GM15510 (cell line): ENCODE results near the gene UGT3A1.

ENCODE experiments used
- POLR2A ChIP-seq: IDR thresholded peaks from 3 replicates; pipeline ENCODE4 v1.6.1; 2011; ENCODE audit warnings: borderline replicate concordance; ENCODE audit not compliant: insufficient read length; ENCODE audit errors: extremely low read depth

Gene UGT3A1

DNA sequence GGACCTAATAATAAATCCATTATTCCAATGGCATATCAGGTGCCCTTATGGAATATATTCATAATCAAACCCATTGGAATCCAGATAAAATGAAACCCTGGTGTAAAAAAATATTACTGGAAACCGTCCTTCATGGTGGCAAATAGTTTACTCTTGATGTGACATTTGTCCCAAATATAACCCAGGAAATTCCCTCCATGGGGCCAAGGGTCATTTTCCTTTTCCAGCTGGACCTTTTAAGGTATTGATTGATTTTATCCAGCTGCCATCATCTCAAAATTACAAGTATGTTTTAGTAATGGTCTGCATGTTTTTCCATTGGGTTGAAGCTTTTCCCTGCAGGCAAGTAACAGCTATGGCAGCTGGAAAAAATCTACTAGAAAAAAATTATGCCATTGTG is 8.4 kb upstream of the UGT3A1 start:
- no peak for TF ChIP-seq POLR2A

DNA sequence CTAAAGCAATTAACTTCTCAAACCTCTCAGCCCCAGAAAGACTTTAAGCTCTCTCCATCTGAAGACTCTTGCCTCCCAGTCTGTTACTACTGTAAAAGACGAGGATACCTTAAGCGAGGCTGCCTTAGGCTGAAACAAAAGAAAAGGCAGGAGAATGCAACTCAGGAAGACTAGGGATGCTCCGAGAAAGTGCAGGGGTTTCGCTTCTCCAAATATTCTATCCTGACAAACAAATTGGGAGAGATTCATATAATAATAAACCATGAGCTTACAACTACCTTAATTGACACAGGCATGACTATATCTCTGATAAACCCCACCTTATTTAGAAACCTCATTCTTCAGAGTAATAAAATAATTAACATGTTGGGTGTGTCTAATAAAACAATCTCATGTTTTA is 4.9 kb upstream of the UGT3A1 start:
- TF ChIP-seq POLR2A = no peak

DNA sequence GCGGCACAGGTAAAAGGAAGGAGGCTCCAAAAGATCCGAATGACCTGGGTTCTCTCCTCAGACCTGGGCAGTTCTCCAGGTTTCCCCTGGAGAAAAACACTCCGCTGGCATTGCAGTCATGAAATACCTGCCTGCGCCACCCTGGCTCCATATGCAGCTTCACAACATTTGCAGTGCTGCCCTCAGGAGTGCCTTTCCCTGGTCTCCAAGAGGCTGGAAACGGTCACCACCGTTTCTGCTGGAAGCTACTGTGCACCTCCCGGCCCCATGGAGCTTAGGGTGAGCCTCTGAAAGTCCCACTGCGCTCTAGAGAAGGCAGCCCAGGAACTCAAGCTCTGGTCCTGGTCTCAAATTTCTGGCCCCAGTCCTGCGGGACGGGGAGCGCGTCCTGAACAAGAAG is 670 bp downstream of the UGT3A1 start:
- no peak for TF ChIP-seq POLR2A

DNA sequence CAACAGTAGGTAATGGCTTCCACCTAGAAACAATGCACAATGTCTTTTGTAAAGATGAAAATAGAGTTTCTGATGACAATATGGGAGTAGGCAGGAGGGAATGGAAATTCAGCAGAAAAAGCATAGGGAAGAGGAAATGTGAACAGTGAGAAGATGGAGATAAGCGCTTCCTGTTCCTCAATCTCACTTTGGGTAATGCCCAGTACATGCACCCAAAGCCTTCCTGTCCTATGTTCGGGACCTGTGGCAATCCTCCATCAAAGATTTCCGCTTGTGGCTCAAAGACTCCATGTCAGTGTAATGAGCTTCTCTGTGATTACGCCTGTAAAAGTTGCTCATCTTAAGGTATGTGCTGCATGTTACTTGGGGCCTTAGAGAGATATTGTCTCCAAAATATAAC is 2.7 kb downstream of the UGT3A1 start:
- TF ChIP-seq POLR2A = no peak

DNA sequence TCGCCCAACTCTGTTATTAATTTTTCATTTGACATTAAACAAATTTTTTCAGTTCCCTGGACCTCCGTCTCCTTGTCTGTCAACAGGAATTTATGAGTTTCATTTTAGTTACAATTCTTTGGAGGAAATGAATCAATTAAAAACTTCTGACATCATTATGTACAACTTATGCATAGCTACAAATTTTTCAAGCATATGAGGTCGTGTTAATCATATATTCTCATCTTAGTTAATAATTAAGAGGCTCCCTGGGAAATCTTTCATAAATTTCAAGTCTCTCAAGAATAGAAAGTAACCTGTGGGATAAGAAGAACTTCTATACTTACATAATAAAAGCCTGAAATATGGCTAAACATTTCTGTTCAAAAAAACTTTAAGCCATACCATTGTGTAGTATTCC is 3.4 kb downstream of the UGT3A1 start:
- no peak for TF ChIP-seq POLR2A

DNA sequence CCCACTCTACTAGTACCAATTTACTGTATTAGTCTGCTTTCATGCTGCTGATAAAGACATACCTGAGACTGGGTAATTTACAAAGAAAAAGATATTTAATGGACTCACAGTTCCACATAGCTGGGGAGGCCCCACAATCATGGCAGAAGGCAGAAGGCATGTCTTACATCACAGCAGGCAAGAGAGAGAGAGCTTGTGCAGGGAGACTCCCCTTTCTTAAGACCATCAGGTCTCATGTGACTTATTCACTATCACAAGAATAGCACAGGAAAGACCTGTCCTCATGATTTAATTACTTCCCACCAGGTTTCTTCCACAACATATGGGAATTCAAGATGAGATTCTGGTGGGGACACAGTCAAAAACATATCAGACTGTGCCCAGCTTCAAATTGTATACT is 11.5 kb downstream of the UGT3A1 start:
- TF ChIP-seq POLR2A = no peak

DNA sequence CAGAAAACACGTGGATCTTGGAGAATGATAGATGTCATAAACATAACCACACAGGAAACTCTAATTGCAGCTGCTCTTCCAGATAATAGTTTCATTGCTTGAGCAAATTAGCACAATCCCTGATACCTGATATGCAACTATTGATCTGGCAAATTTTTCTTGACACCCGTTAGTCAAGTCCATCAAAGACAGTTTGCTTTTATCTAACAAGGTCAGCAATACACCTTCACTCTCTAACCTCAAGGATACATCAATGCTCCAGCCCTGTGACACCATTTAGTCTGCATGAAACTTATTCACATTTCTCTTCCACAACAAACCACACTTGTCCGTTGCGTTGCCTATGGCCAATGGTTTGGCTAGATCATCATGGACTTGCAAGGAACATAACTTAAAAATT is 16.6 kb downstream of the UGT3A1 start:
- no peak for TF ChIP-seq POLR2A

DNA sequence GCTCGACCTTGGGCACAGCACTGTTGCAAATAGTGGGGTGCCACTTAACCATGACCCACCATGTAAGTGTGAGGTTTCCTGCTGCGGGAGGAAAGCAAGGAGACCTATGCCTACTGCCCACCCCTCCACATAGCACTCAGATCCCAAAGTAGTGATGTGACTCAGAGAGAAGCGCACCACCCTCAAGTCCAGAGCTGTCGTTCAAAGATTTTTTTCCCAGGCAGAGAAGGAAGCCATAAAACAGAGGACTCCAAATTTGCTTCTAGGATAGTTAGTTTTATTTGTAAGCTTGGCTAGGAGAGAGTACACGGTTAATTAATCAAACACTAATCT is 19.3 kb downstream of the UGT3A1 start:
- TF ChIP-seq POLR2A = no peak

DNA sequence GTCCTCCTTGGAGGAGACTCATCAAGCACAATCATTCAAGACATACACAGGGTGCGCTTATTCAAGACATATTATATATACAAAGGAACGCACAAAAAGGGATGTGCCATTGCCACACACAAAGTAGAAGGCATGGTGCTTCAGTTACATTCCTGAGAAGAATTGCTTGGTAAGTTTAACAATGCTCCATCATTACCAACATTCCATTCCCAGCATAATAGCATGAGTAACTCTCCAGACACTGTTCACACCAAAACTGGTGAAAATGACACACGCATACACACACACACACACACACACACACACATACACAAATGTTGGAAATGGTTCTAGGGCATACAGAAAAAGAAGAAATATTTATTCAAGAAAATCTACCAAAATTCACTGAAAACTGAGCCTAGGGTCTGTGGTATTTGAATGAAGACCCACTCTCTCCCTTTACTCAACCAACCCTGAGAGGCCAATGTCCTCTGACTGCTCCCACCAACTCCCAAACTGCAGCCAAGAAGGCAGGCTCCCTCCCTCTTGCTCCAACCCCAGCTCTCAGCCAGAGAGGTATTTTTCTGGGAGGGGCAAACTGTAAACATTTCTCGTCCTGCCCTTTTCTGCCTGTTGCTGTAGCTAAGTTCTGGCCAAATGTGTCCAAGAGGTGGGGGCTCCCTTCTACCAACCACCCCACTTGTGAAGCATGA is 19.9 kb downstream of the UGT3A1 start:
- no peak for TF ChIP-seq POLR2A

DNA sequence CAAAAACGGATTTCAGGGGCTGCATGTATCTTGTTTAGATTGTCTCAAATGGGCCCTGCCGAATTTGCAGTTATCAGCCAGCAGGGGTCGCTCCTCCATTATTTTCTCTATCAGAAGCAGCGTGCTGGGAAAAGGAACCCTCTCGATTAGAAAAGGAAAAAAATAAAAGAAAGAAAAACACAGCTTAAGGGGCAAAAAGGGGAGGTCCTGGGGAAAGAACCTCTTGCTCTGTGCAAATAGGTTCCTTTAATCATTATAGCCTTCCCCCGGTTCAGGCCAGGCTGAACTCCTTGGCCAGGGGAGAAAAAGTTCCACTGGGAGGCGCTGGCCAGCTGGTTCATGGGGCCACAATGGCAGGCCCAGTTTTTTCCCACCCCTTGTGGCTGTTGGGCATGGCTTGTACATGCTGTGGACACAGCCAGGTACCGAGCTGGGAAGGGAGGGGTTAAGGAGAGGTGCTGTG is 27.8 kb downstream of the UGT3A1 start:
- no peak for TF ChIP-seq POLR2A

DNA sequence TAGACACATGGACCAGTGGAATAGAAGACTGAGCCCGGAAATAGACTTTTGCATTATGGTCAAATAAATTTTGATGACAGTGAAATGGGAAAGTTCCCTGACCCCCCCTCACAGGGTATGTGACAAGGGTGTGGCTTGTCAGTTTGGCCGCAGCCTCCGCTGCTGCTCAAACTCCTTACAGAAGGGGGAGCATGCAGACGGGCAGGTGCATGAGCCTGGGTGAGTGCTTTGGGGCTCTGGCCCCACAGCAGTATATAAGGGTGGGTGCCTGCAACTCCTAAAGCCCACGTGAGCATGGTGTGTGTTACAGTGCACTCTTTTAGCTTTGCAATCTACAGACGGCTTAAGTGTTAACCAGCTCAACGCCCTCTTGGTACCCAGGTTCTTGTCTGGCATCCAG is 30.9 kb downstream of the UGT3A1 start:
- no peak for TF ChIP-seq POLR2A

DNA sequence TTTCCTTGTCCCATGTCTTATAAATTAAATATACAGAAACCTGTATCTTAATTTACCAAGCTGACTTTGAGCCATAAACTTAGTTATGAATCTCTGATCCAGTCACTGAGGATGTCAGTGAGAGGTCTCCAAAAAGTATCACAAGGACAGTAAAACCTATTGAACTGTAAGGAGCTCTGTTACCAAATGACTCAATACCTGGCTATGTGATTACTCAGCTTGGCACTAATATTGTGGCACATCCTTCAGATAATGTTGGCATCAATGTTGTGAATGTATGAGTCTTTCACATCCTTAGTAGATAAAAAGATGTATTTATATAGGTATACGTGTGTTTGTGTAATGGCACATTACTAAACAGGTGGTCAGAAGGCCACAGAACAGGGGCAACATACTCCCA is 34.8 kb downstream of the UGT3A1 start:
- no peak for TF ChIP-seq POLR2A

DNA sequence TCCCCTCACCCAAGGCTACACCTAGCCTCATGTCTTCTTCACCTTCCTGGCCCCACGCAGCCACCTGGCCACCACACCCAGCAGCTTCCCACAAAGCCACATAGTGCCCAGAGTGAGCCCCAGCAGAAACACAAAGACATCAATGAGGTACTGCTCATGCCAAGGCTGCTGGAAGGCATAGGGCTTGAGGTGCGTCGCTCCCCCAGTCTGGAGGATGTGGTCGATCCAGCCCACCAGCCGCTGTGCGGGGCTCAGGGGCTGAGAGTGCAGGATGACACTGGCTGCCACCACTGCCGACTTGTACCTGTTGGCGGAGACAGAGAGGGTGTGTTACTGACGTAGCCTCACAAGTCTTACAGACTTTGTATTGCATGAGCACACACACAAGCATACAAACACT is 37.0 kb downstream of the UGT3A1 start:
- no peak for TF ChIP-seq POLR2A

DNA sequence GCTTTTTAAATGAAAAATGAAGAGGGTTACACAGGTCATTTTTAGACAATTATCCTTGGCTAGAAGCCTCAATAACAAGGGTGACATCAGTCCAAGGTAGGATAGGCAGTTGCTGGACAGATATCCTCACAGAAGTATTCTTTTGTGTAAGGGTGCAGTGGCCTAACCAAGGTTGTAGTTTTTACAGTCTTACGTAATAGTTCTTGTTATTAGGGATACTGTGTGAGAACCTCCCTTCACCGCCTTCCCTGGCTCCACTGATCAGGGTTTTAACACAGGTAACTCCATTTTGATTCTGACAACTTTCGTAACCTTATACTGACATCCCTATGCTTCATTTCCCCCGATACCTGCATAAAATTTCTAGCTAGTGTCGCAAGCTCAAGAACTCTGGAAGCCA is 44.1 kb downstream of the UGT3A1 start:
- TF ChIP-seq POLR2A = no peak

DNA sequence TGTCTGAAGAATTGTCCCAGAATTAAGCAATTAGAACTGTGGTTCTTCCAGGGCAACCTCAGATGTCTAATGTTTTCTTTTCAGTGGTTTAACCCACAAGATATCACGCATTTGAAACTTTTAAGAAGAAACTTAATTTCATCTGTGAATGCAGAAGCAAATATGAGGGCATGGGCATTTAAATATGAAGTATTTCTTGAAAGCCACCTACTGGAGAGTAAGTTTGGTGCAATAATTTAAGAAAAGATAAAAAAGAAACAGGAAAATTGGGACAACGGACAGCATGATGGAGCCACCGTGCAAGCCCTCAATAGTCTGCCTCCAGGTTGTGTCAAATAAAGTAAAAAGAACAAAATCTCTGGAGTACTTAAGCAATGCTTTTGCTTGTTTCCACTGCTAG is 51.6 kb downstream of the UGT3A1 start:
- TF ChIP-seq POLR2A = no peak

DNA sequence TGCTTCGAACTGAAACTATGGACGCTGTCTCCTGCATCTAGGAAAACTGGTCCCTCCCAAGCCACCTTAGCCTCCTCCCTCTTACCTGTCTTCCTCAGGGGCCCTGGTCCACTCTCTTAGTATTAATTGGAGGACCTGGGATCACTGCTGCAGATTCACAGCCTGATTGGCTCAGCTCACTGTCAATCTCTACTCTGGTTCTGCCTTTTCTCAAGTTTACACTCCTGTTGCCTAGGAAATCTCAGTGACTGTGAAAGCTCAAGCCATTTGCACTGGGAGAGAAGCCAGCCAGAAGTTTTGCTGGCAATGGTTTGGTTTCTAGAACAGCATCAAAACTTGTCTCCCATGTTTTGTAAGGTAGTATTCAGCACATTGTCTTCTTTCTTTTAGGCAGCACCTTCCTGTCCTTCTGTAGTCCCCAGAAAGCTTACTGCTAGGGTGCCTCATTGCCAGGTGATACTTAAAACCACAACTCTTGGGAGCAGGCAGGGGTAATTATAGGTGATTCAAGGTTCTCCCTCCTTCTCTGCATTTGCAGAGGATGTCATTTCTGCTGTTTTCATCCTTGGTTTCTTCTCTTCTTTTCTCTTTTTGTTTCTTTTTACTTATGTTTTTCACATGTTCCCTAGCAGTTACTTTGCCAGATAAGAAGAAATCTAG is 52.5 kb downstream of the UGT3A1 start, which contains the start of gene CAPSL:
Gene CAPSL, minus strand, starts transcription at position 55 of the 660 bp plus-strand sequence. CDS start 17,502 bp downstream, outside the sequence.
- no peak for TF ChIP-seq POLR2A
